Neural crest cell (in vitro differentiated cells): ENCODE data around the gene RYR3. TPM values are rescaled to one million over a fixed set of nuclear protein-coding genes. Genes with fewer than 3 reads are reported as not detected.

Experiments used
- DNase-seq: peaks from one replicate; pipeline ENCODE4 v3.0.0; 2021; ENCODE audit warnings: low read depth, mixed read lengths, low spot score
- H3K27ac Mint-ChIP-seq: one replicate; pipeline ENCODE4 v1.8.0; 2021; ENCODE audit warnings: mild to moderate bottlenecking, mixed read lengths; ENCODE audit not compliant: unreplicated experiment
- H3K27me3 Mint-ChIP-seq: 2 replicates; pipeline ENCODE4 v1.8.0; 2021; ENCODE audit warnings: low read depth, mild to moderate bottlenecking, mixed read lengths
- H3K36me3 Mint-ChIP-seq: 2 replicates; pipeline ENCODE4 v1.8.0; 2021; ENCODE audit warnings: low read depth, mild to moderate bottlenecking, mixed read lengths
- H3K4me1 Mint-ChIP-seq: 2 replicates; pipeline ENCODE4 v1.8.0; 2021; ENCODE audit warnings: mixed read lengths
- H3K4me3 Mint-ChIP-seq: one replicate; pipeline ENCODE4 v1.8.0; 2021; ENCODE audit warnings: mild to moderate bottlenecking, mixed read lengths
- H3K9me3 Mint-ChIP-seq: 2 replicates; pipeline ENCODE4 v1.8.0; 2021; ENCODE audit warnings: mixed read lengths
- CTCF ChIP-seq: fragments of 200-600 bp; sonication (generic); conservative IDR thresholded peaks from 2 replicates; pipeline ENCODE4 v1.5.0; 2021; ENCODE audit warnings: antibody characterized with exemption, mild to moderate bottlenecking
- total RNA-seq: library from RNA; stranded (reverse); gene quantifications from 2 replicates; pipeline ENCODE4 v1.2.1, GENCODE V29; 2021

RYR3 gene
- total RNA-seq, 1 donor from 2014 or later: 2.2 TPM

- no peak overlapping the region for H3K27ac Mint-ChIP-seq
- peaks cover 2% of the 10 kb centered on the region for H3K27me3 Mint-ChIP-seq
- TF ChIP-seq CTCF: no peak
- H3K4me1 Mint-ChIP-seq: no peaks in the 10 kb centered on the region
- H3K4me3 Mint-ChIP-seq: no peak overlapping the region
- DNase-seq: no peak
- no peaks in the 10 kb centered on the region for H3K36me3 Mint-ChIP-seq
- peaks cover 5% of the 10 kb centered on the region for H3K9me3 Mint-ChIP-seq
Observed at GRCh38 chr15:33754242-33754641, 443.5 kb downstream of the RYR3 start.

DNA sequence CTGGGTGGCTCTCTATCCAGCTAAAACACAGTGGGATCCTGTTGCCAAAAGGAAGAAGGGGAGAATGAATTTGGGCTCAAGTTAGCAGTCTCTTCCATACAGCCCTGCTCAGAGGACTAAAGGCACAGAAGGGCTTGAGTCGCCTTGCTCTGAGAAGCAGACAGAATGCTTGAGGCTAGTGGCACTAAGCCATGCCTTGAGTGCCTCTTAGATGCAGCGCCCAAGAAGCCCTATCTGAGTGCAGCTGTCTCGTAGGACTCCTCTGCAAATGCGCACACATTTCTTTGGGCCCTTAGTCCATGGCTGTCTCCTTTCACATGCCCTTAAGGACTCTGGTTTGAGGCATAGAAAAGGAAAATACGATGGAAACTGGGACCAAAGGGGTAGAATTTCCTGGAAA lies 446.2 kb downstream of the RYR3 start:
- TF ChIP-seq CTCF: no peak
- Mint-ChIP-seq H3K4me3 (no peak overlapping the region), H3K27ac (no peak overlapping the region), H3K36me3 (no peaks in the 10 kb centered on the region), H3K27me3 (peaks cover 2% of the 10 kb centered on the region), H3K4me1 (no peaks in the 10 kb centered on the region), H3K9me3 (peaks cover 5% of the 10 kb centered on the region)
- DNase-seq: no peak

DNA sequence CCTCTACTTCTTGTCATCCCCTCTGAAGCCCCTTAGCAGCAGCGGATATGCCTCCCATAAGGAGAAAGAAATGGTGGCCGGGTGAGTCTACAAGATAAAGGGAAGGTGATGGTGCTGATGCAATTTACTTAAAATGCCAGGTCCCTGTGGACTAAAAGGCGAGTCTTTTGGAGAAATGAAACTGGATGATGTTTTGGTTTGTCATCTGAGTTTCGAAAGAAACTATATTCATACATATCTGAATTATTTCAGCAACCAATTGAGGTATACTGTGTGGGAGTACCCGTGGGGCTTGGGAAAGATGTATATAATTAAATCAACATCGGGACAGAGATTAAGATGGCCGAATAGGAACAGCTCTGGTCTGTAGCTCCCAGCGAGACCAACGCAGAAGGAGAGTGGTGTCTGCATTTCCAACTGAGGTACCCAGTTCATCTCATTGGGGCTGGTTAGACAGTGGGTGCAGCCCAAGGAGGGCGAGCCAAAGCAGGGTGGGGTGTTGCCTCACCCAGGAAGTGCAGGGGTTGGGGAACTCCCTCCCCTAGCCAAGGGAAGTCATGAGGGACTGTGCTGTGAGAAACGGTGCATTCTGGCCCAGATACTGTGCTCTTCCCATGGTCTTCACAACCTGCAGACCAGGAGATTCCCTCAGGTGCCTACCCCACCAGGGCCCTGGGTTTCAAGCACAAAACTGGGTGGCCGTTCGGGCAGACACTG lies 446.9 kb downstream of the RYR3 start:
- no peak overlapping the region for H3K4me3 Mint-ChIP-seq
- peaks cover under 1% of the 10 kb centered on the region for H3K9me3 Mint-ChIP-seq
- no peak overlapping the region for H3K27ac Mint-ChIP-seq
- peaks cover 2% of the 10 kb centered on the region for H3K27me3 Mint-ChIP-seq
- H3K4me1 Mint-ChIP-seq: no peaks in the 10 kb centered on the region
- DNase-seq: no peak
- no peaks in the 10 kb centered on the region for H3K36me3 Mint-ChIP-seq
- TF ChIP-seq CTCF: no peak

- H3K36me3 Mint-ChIP-seq: no peaks in the 10 kb centered on the region
- H3K4me1 Mint-ChIP-seq: no peaks in the 10 kb centered on the region
- H3K27me3 Mint-ChIP-seq: no peaks in the 10 kb centered on the region
- no peak for DNase-seq
- H3K27ac Mint-ChIP-seq: no peak overlapping the region
- H3K9me3 Mint-ChIP-seq: peaks cover 4% of the 10 kb centered on the region
- no peak overlapping the region for H3K4me3 Mint-ChIP-seq
- TF ChIP-seq CTCF: no peak
Observed at GRCh38 chr15:33766389-33766788, 455.6 kb downstream of the RYR3 start.

DNA sequence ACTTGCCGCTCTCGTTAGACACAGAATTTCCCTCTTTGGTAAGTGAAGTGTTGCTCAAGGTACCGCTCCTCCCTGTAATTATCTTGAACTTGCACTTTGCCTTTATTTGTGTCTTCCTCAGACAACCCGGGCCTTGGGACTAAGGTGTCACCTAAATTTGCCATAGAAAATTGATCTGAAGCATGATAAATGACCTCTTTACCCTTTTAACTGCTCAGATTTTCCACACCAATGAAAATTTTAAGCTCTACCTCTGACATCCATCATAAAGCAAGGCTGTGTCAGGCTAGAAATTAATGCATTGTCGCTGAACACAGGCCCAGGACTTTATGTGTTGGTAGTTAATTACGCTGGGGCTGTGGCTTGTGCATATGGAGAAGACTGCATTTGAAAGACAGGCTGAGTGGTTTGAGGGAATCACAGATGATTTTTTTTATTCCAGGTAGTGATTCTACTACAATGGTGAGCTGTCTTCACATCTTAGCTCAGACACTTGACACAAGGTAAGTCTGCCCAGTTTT lies 458.0 kb downstream of the RYR3 start:
- Mint-ChIP-seq H3K36me3 (no peaks in the 10 kb centered on the region), H3K9me3 (peaks cover 2% of the 10 kb centered on the region), H3K27me3 (peaks cover 2% of the 10 kb centered on the region), H3K4me1 (no peaks in the 10 kb centered on the region), H3K27ac (no peak overlapping the region), H3K4me3 (no peak overlapping the region)
- DNase-seq: no peak
- no peak for TF ChIP-seq CTCF
